COLO829 (cell line): Measurements from ENCODE around the gene CDRT15L2.
"Not testable (repeated sequence)": the region's sequence is repeated elsewhere in the genome, so short reads cannot be mapped to it uniquely, and the experiment has no call there.

Experiments used
- DNase-seq: peaks from one replicate; pipeline ENCODE4 v3.0.0; 2012; ENCODE audit warnings: low spot score

The CDRT15L2 gene

GRCh38 chr17:20575071-20575470 lies 4.5 kb upstream of the CDRT15L2 start:
- DNase-seq, result not testable (repeated sequence)

GRCh38 chr17:20583891-20584577 lies 4.5 kb downstream of the CDRT15L2 start:
- DNase-seq, result not testable (repeated sequence)

- DNase-seq, result not testable (repeated sequence)
Measured at GRCh38 chr17:20588744-20589453, 9.4 kb downstream of the CDRT15L2 start.

- not testable (repeated sequence) for DNase-seq
Measured at GRCh38 chr17:20589454-20589810, 9.9 kb downstream of the CDRT15L2 start.

GRCh38 chr17:20591040-20591439 lies 11.5 kb downstream of the CDRT15L2 start:
- not testable (repeated sequence) for DNase-seq

- DNase-seq, result not testable (repeated sequence)
Measured at GRCh38 chr17:20605568-20605967, 26.0 kb downstream of the CDRT15L2 start.

GRCh38 chr17:20609490-20609889 lies 30.0 kb downstream of the CDRT15L2 start:
- not testable (repeated sequence) for DNase-seq

- DNase-seq, result no peak
Measured at GRCh38 chr17:20611309-20611708, 31.8 kb downstream of the CDRT15L2 start.

GRCh38 chr17:20612635-20613034 lies 33.1 kb downstream of the CDRT15L2 start:
- no peak for DNase-seq

GRCh38 chr17:20613248-20613647 lies 33.7 kb downstream of the CDRT15L2 start:
- DNase-seq, result no peak

GRCh38 chr17:20613905-20614304 lies 34.4 kb downstream of the CDRT15L2 start:
- DNase-seq, result no peak

GRCh38 chr17:20615461-20615860 lies 35.9 kb downstream of the CDRT15L2 start:
- not testable (repeated sequence) for DNase-seq
